DLD1 (cell line): ENCODE measurements around the gene COPS7B.
"Not testable (repeated sequence)": the region's sequence is repeated elsewhere in the genome, so short reads cannot be mapped to it uniquely, and the experiment has no call there.

ENCODE experiments used
- in situ Hi-C: cut with HindIII; loops from 2 replicates; pipeline ENCODE4 v1.10.0; 2017; ENCODE audit warnings: low sequenced_read_pairs

Gene COPS7B

GRCh38 chr2:231786177-231786916 lies at the start of gene COPS7B:
Gene COPS7B (plus strand): TSS chr2:231786445. CDS start chr2:231788571, 2,126 bp downstream.
- in situ Hi-C loops: no loop called here

DNA sequence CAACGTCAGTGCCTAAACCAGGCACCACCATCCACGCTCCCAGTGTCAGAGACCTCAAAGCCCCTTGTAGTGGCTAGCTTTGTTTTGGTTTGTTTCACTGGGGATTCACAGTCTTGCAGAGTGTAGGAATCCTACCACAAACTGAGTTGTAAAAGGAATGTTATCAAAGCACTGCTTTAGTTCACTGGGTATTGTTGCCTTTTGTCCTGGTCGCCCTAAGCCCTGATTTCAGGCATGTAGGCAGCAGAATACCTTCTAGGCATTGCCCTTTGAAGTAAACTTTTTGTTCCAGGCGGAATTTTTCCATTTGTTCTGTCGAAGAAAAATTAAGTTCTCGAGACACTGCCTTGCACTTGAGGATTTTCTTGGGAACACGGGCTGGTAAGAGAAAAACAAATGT lies 48.5 kb upstream of the COPS7B start:
- in situ Hi-C loops: no loop called here

DNA sequence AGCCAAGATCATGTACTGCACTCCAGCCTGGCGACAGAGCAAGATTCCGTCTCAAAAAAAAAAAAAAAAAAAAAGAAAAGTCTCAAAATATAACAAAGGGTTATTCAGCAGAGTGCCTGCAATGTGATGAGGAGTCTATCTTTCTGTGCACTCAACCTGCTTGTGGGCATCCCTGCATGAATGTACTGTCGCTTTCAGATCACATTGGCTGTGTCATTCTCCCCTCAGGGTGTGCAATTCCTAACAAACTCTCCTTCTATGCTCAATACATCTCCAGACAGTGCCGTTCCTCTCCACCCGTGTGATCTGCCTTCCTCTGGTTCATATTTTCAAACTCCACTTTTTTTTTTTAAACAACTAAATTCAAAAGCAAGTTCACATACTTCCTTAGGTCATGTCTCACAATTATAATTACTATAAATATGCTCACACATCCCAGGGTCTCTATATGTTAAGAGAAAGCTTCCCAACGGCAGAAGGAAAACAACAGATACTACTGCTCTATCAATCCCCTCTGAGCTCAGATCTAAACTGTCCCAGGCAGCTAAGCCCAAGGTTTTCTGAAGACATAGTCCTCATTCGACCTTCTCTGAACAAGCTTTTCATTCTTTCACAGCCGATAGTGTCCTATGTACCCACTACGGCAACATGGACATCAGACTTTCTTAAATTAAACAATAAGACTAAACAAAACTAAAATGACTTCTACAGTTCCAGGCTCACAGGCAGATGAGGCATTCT lies 42.7 kb upstream of the COPS7B start:
- in situ Hi-C loops: no loop called here

DNA sequence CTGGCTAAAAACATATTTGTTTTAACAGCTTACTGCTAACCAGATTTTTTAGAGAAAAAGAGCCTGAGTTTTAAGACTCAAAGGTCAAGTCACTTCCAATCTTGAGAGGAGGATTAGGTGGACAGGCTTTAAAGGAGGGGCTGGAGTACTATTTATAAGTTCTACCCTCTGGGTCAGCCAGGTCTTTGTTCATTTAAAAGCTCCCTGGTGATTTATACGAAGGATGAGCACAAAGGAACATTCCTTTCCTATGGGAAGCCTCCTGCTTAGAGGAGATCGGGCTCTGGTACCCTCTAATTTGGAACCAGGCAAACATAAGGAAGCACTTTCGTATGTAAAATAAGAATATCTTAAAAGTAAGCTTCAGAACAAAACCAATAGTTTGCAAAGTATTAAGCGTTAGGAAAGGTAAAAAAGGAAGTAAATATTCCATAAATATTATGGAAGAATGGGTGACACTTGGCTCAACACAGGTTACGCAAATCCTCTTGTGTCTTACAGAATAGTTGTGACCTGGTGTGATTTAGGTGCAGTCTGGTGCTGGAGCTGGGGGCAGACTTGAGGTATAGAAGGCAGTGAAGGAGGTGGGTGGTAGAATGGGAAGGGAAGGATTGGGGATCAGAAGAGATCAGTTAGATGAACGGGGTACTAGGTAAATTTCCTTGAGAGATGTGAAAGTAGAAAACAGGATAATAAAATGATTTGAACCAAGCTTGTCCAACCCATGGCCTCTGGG lies 40.8 kb upstream of the COPS7B start:
- in situ Hi-C loops: no loop called here

- in situ Hi-C loops: not testable (repeated sequence)
These were observed 37.9 kb upstream of the COPS7B start for GRCh38 chr2:231748153-231748896.

- in situ Hi-C loops: not testable (repeated sequence)
These were observed 37.2 kb upstream of the COPS7B start for GRCh38 chr2:231749016-231749415.

DNA sequence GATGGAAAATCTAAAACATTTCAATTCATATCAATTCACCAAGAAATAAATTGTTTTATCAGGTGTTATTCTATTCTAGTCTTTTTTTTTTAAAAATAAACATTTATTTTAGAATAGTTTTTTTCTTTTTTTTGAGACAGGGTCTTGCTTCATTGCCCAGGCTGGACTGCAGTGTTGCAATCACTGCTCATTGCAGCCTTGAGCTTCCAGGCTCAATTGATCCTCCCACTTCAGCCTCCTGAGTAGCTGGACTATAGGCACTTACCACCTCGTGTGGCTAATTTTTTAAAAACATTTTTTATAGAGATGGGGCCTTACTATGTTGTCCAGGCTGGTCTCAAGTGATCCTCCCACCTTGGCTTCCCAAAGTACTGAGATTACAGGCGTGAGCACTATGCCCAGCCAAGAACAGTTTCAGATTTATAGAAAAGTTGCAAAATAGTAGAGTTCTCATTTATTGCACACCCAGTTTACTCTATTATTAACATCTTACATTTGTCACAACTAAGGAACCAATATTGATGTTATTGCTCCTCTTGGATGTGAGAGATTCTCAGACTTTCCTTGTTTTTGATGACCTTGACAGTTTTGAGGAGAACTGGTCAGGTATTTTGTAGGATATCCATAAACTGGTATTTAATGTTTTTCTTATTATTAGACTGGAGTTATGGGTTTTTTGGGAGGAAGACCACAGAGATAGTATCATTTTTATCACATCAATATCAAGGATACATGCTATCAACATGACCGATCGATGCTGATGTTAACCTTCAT lies 35.0 kb upstream of the COPS7B start:
- in situ Hi-C loops: no loop called here

GRCh38 chr2:231752061-231752460 lies 34.2 kb upstream of the COPS7B start:
- in situ Hi-C loops: no loop called here

- in situ Hi-C loops: no loop called here
These were observed 24.5 kb upstream of the COPS7B start for GRCh38 chr2:231761735-231762134.

- in situ Hi-C loops: no loop called here
These were observed 22.1 kb upstream of the COPS7B start for GRCh38 chr2:231764124-231764523.

DNA sequence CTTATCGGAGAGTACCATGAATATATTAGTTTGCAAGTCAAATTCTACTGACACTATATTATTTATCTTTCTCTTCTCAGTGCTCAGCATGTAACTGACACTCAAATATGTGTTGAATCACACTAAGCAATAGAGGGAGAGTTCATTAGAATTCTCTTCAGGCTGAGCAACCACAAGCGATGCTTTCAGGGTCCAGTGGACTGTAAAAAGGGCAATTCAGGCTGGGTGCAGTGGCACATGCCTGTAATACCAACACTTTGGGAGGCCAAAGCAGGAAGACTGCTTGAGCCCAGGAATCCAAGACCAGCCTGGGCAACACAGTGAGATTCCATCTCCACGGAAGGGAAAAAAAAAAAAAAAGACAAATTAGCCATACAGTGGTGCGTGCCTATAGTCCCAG lies 21.5 kb upstream of the COPS7B start:
- in situ Hi-C loops: no loop called here

DNA sequence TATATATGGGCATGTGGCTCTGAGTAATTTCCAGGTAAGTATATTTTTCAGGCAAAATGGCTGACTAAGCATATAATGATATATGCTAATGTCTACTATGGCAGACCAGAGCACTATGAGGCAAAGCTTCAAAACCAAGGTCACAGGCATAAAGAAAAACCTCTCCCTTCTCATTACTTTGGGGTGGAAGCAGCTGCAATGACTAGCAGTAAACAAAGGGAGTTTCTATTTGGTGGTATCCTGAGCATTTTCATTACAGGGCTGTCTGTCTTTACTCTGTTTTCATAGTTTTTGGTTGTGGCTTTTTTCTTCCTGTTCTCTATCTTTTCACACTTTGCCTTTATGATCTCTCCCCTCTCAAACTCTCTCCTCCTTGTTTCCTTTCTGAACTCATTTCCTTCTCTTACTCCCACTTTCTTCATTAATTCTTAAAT lies 20.7 kb upstream of the COPS7B start:
- in situ Hi-C loops: no loop called here

GRCh38 chr2:231769170-231770136 lies 16.8 kb upstream of the COPS7B start:
- in situ Hi-C loops: no loop called here

DNA sequence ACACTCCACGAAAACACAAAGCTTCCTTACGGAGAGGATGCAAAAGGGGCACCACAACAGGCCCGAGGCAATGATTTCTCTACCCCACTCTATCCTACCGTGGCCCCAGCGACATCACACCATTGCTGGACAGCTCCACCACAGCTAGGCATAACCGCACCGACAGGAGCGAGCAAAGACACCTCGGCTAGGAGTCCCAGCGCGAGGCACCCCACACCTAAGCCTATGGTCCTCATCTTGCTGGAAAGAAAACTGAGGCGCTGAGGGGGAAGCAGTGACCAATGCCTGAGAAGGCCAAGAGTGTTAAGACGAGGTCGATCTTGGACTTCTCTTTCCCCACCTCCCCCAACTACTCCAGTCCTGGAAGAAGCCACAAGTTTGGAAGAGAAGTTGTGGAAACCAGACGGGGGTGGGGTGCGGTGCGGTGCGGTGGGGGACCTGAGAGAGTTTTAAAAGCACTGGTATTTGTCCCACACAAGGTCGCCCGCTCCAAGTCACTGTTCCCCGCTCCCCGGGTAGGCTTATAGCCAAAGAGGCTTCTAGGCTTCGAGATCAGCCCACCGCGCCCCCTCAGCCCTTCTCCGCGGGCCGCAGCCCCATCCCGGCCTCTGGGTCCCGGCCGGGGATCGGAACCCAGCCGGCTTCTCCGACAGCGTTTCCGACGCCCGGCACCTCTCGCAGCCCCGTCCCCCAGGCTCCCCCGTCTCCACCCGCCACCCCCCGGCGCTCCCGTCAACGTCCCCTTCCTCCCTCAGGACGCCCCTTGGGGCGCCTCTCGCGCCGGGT lies 5.9 kb upstream of the COPS7B start:
- in situ Hi-C loops: no loop called here

DNA sequence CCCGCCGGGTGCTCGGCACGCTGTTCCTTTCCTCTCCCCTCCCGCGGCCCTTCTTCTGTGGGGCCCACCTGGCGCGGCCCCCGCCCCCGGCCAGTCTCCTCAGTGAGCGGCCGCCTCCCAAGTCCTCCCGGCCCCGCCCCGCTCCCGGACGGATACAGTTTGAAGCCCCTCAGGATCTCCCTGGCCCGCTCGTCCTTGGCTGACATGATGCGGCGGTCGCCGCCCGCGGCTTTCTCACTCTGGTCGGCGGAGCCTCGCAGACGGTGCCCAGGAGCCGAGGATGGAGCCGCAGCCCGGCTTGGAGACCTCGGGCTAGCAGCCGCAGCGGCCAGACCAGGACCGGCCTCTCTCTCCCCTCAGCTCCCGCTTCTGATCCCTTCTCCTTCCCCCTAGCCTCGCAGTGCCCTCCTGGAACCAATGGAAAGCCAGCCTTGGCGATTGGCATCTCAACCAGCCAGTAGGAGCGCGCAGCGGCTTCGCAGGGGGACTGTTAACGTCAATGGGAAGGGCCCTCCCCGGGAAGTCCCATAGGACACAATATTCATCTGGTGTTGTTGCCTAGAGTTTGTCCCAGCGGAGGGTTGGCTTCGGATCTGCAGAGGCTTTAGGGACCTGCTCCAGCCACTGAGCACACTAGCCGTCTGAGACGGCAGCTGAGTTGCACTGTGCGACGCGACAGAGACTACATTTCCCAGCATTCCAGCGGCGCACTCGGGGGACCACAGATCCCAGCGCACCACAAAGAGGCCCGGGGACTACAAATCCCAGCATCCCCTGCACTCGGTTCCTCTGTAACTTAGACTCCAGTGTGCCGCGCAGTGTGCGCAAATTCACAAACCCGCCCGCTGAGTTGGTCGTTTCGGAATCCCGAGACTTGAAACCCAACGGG lies 5.1 kb upstream of the COPS7B start, which contains the start of gene PDE6D:
Gene PDE6D (minus strand): TSS at position 374 of the 889 bp plus-strand sequence. CDS start 168 bp downstream, at position 206.
- in situ Hi-C loops: no loop called here

DNA sequence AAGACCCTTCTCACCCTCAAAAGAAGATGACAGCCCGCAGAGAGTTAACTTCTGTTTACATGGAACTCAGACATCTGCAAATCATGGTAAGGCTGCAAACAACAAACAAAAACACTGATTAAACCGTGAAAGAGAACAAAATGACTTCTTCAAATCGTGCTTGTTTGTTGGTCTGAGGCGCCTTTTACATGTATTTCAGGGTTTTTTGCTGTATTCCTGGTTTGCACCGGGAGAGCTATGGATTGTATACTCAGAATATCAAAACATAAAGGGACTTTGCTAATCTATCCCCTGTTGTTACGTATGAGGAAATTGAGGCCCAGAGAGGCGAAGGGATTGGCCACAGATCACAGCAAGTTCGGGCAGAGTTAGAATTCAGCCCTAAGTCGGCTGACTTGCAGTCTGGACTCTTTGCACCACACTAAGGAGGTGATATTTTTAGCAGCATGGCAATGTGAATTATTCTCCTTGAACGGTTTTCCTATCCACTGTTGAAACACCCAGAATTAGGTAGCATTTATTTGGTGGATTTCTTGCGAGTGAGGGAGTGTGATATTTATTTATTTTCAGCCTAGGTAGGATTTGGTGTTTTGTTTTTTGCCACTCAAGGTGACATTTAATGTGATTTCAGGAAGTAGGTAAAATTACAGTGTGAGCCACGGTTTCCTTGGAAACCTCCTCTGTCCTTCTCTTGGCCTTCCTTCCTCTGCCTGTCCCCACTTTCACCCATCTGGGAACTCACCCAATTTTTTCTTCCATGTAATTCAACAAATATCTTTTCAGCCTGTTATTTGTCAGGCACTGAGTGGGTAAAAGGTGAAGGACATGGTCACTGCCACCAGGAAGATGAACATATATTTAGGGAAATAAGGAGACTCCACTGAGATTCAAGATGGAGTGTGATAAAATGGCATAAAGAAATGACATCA lies 4.2 kb upstream of the COPS7B start:
- in situ Hi-C loops: no loop called here
